Stimulated activated CD8-positive, alpha-beta memory T cell treated with anti-CD3 and anti-CD28 coated beads, Interleukin-12 subunit alpha, Interleukin-12 subunit beta, amount 100 ng/mL, for 1 hour (primary cell): ENCODE results near the gene ZNF789.
"Not testable (repeated sequence)": the region's sequence is repeated elsewhere in the genome, so short reads cannot be mapped to it uniquely, and the experiment has no call there.

Experiments
- DNase-seq: peaks from one replicate; pipeline ENCODE4 v3.0.0-alpha.2; 2020; ENCODE audit warnings: low read depth

The ZNF789 gene

DNA sequence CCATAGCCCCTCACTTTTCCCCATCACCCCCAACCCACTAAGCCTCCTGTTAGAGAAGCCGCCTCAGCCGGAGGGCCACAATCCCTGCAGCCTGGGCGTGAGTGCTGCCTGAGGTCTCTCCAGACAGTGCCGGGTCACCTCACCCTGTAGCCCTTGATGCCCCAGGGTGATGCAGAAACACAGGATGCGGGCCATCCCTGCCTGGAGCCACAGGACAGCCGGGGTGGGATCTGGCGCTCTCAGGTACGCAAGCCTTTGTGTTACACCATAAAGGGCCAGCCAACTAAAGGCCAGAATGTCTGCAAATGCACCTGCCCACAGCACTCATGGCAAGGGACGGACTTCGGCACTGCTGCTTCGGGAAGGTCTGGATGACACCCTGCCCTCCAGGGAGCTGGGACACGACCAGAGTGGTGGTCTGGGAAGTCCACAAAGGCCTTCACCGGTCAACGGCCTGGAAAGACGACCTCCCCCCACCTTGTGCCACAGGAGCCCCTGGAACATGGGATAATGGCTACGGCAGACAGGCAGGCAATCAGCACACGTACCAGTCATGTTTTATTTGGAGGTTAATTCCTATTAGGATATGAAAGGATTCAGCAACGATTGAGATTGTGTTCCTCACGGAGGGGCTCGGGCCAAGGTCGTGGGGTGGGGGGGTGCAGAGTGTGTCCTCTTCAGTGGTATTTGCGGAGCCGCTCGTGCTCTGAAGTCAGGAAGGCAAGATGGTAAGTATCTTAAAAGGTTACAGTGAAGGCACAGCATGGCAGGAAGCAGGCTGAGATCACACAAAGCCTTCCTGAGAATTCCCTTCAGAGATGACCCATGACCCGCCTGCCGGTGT, 14.8 kb upstream of the ZNF789 start:
- DNase-seq, result no peak

- no peak for DNase-seq
Measured at GRCh38 chr7:99459087-99459486, 13.6 kb upstream of the ZNF789 start.

- no peak for DNase-seq
Measured at GRCh38 chr7:99460651-99461050, 12.0 kb upstream of the ZNF789 start.

DNA sequence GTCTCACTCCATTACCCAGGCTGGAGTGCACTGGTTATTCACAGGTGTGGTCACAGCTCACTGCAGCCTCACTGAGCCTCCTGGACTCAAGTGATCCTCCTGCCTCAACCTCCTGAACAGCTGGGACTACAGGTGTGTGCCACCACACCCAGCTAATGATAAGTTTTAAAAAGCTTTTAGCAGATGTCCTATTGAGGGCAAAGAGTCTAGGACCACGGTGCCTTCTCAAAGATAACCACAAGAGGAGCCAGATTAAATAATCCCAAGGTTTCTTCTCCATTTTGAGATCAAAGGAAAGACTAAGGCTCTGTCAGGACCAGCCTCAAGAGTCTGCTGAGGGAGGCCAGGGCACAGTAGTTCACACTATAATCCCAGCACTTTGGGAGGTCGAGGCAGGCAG, 11.5 kb upstream of the ZNF789 start:
- DNase-seq, result no peak

- DNase-seq, result no peak
Measured at GRCh38 chr7:99465421-99465768, 7.3 kb upstream of the ZNF789 start.

GRCh38 chr7:99468336-99468918, 4.3 kb upstream of the ZNF789 start:
- DNase-seq, result no peak

DNA sequence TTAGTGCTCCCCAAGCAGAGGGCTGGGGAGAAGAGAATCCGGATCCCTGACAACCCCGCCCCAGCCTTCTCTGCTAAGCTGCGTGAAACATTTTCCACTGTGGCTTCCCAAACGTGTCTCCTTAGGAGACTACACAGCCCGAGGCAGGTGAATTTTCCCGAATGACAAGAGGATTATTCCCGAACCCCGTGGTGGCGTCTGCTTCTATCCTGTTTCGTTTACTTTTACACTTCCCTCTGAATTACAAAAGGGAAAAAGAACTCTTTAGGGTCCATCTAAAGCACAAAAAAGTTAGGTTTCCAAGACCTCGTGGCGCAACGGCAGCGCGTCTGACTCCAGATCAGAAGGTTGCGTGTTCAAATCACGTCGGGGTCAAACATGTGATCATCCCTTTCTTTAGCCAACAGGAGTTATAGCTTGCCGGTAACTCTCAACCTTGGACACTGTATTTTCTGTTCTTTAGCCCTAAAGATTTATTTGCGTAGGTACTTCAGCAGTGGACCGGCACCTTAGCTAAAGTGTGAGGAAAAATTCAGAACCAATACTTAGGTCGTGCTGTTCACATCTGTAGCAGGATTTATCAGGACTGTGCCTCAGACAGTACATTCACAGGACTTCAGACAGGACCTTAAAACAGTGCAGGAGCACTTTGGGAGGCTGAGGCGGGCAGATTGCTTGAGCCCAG, 3.2 kb upstream of the ZNF789 start:
- no peak for DNase-seq

DNA sequence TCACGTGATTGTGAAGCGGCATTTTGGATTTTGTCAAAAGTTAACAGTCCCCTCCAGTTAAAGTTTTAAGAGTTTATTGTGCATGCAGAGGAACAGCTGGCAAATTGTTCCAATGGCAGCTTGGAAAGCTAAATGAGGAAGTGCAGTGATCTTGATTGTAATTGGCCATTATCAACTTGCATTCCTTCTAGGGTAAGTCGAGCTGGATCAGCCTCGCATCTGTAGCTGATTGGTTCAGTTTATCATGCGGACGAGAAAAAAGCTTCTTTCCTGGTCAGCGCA, 566 bp downstream of the ZNF789 start:
- DNase-seq, result no peak

GRCh38 chr7:99476107-99476506, 3.4 kb downstream of the ZNF789 start:
- no peak for DNase-seq

DNA sequence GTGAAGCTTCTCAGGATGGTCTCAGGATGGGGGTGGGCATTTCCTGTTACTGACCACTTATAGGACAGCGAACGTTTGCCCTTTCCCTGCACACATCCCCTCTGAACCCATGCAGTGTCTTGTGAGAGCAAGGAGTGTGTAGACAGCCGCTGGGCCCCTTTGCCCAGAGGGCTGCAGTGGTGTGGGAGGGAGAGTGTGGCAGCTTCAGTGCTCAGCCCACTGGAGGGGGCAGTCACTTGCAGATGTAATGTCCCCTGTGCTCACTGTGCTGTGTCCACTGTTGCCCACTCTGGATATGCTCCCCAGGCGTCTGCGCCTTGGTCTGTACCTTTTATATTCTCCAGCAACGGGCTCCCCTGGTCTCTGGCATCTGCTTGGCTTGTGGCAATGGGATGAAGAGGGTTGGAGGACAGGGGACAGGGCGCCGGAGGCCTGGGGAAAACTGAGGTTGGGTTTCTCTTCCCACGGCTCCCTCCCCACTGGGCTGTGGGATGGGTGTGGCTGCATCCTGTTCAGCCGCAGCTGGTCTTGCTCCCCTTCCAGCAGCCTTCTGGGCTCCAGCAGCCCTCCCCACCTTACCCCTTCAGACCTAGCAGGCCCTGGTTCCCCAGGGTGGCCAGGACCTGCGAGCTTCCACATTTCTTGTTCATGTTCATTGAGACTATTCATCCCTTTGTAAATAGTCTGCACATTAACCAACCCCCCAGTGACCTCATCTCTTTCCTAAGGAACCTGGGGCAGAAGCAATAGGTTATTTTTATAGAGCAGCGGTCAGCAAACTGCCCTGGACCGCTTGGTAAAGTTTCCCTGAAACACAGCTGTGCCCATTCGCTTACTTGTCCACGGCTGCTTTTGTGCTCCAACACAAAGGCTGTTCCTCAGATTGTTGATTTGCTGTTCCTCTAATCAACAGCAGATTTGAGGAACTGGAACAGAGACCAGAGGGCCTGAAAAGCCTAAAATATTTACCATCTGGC, 6.1 kb downstream of the ZNF789 start:
- no peak for DNase-seq

GRCh38 chr7:99485094-99485493, 12.4 kb downstream of the ZNF789 start:
- DNase-seq, result no peak

DNA sequence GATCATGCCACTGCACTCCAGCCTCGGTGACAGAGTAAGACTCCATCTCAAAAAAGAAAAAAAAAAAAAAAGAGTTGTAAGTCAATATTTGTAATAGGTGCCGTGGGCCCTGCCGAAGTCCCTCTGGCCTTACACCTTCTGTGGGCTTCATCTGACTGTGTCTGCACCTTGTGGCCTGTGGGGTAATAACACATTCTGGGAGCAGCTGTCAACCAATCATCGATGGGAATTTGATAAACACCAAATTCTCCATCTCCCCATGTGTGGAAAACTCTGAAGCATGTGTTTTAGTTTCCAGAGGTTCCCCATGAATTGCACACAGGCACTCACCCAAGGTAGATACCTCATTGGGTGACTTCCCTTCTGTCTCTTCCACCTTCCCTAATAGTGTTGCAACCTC, 16.5 kb downstream of the ZNF789 start:
- DNase-seq, result no peak

DNA sequence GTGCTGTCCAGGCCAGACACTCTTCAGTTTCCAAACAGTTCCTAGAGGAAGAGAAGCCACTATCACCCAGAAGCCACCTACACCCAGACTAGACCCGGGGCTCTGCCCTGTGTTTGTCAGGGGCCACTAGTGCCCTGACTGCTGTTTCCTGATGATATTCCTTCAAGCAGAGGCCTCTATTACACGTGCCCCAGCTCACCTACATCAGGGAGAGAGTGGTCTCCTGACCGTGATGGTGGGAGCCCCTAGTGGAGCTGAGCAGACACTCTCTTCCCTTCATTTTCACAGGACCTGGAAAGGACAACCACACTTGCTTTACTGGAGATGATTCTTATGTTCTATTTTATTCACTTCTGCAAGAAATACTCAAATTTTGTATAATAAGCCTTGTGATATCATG, 18.2 kb downstream of the ZNF789 start:
- DNase-seq, result no peak

- no peak for DNase-seq
Measured at GRCh38 chr7:99493823-99494222, 21.1 kb downstream of the ZNF789 start.

GRCh38 chr7:99497766-99498545, 25.3 kb downstream of the ZNF789 start:
- DNase-seq, result no peak

- DNase-seq, result no peak
Measured at GRCh38 chr7:99498546-99498944, 25.9 kb downstream of the ZNF789 start.

GRCh38 chr7:99499371-99499720, 26.7 kb downstream of the ZNF789 start:
- no peak for DNase-seq

DNA sequence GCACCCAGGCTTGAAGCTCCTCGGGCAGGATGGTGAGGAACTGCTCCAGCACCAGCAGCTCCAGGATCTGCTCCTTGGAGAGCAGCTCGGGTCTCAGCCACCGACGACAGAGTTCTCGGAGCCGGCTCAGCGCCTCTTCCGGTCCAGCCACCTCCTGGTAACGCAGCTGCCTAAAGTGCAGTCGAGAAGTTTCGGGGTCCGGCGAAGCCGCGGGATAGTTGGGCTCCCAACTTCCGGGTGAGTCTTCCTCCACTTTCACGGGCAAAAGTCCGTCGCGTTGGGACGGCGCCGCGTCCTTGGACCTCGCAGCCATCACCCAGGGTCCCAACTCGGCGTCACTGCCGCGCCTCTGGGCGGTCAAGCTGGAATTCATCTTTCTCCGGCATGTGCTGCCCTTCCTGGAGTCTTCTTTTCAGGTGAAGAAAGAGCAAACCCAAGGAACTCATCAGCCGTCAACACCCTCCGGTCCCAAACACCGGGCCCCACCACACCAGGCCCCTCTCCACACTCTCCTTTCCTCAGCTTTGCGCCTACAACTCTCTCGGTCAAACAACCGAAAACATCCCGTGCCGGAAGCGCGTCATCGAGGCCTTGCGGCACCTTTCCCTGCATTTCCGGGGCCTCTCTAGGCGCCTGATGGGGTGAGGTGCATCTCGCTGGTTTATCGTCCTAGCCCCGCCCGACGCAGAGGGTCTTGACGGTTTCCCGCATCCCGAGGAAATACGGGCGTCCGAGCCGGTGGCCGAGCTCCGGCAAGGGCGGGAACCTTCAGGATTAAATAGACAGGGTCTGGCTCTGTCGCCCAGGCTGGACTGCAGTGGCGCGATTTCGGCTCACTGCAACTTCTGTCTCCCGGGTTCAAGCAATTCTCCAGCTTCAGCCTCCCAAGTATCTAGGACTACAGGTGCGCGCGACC, 27.3 kb downstream of the ZNF789 start, which contains the start of gene ZNF394:
ZNF394 (minus strand) TSS at position 561 of the 916 bp plus-strand sequence; CDS start at position 373, 188 bp downstream.
- DNase-seq, result peak; percentile 82

DNA sequence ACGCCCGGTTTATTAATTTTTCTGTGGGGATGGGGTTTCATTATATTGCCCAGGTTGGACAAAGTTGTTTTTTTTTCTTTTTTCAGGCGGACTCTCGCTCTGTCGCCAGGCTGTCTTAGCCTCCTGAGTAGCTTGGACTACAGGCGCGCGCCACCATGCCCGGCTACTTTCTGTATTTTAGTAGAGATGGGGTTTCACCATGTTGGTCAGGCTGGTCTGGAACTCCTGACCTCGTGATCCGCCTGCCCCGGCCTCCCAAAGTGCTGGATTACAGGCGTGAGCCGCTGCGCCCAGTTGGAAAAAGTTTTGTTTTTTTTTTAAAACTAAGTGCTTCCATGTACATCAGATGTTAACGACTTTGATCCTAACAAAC, 27.9 kb downstream of the ZNF789 start:
- DNase-seq, result no peak

DNA sequence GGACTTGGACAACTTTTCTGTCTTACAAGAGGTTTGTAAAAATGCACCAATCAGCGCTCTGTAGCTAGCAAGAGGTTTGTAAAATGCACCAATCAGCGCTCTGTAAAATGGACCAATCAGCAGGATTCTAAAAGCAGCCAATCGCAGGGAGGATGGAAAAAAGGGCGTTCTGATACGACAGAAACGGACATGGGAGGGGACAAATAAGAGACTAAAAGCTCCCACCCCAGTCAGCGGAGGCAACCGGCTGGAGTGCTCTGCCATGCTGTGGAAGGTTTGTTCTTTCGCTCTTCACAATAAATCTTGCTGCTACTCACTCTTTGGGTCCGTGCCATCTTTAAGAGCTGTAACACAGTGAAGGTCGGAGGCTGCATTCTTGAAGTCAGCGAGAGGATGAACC, 28.5 kb downstream of the ZNF789 start:
- DNase-seq, result not testable (repeated sequence)

GRCh38 chr7:99504281-99504602, 31.6 kb downstream of the ZNF789 start:
- DNase-seq, result no peak
